Cardiac muscle cell (in vitro differentiated cells and primary cell): ENCODE results near the gene REEP1. TPM values are rescaled to one million over a fixed set of nuclear protein-coding genes. Genes with fewer than 3 reads are reported as not detected.
A peak's percentile ranks its signal among the peaks of the same experiment; 100 is the strongest.

ENCODE experiments used
- DNase-seq, 2 donors: peaks; one replicate each; pipeline versions ENCODE4 v3.0.0 to v3.0.0-alpha.2; 2010 to 2017; ENCODE audit warnings: low read depth in 1 of 2, low spot score in 1 of 2
- H3K27ac ChIP-seq: fragments of 200-600 bp; sonication (generic); 2 replicates; pipeline ENCODE4 v1.5.1; 2016
- H3K27me3 ChIP-seq: fragments of 200-600 bp; sonication (generic); 2 replicates; pipeline ENCODE4 v1.6.0; 2016; ENCODE audit warnings: control low read depth
- H3K36me3 ChIP-seq: fragments of 200-600 bp; sonication (generic); 2 replicates; pipeline ENCODE4 v1.5.1; 2016; ENCODE audit warnings: control low read depth
- H3K4me1 ChIP-seq: fragments of 200-600 bp; sonication (generic); 2 replicates; pipeline ENCODE4 v1.8.1; 2017; ENCODE audit warnings: low read depth, mild to moderate bottlenecking, mixed run types
- H3K4me3 ChIP-seq: fragments of 200-600 bp; sonication (generic); 2 replicates; pipeline ENCODE4 v1.5.1; 2016; ENCODE audit warnings: mild to moderate bottlenecking
- H3K9me3 ChIP-seq: fragments of 200-600 bp; sonication (generic); 2 replicates; pipeline ENCODE4 v1.5.1; 2017; ENCODE audit warnings: low read depth, mild to moderate bottlenecking, control low read depth
- polyA plus RNA-seq: library from polyadenylated mRNA; unstranded; fragments of >200 nt; fragmentation: Nextera tagmentation; extraction: Ambion mirVana; gene quantifications from 2 replicates; pipeline ENCODE4 v1.2.1, GENCODE V29; 2016
- total RNA-seq: library from RNA; depleted of rRNA; stranded (reverse); fragments of >200 nt; gene quantifications from 2 replicates; pipeline ENCODE4 v1.2.3, GENCODE V29; 2016
- TF ChIP-seq, protein P1 (sequence below): IDR thresholded peaks from 2 replicates; pipeline ENCODE4 v1.5.1; 2012; ENCODE audit warnings: low read depth, mild to moderate bottlenecking, low read length

The REEP1 gene
- total and polyA plus RNA-seq, 2 experiments from 2014 or later = 14.6 to 19.3 TPM

DNA sequence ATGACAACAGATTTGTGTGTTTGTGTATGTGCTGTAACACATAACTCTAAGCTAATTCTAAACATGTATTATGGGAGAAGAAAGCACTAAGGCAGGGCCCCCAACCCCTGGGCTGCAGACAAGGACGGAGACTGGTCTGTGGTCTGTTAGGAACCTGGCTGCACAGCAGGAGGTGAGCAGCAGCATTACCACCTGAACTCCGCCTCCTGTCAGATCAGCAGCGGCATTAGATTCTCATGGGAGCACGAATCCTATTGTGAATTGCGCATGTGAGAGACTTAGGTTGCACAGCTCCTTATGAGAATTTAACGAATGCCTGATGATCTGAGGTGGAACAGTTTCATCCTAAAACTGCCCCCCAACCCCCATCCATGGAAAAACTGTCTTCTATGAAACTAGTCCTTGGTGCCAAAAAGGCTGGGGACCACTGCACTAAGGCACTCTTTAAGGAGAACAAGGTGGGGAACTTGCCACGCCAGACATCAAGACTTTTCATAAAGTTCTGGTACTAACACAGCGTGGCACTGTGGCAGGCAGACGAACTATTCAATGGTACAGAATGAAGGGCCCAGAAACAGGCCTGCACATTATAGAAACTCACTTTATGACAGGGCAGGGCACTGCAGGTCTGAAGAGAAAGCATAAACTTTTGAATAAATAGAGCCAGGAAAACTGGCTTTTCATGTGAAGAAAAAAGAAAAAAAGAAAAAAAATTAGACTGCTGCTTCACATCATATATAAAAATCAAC lies 14.0 kb downstream of the REEP1 start:
- Histone ChIP-seq H3K27ac (no peak overlapping the region), H3K4me3 (no peak overlapping the region), H3K4me1 (peaks cover 10% of the 10 kb centered on the region), H3K27me3 (no peaks in the 10 kb centered on the region), H3K36me3 (no peaks in the 10 kb centered on the region), H3K9me3 (no peaks in the 10 kb centered on the region)
- TF ChIP-seq, protein P1, sequence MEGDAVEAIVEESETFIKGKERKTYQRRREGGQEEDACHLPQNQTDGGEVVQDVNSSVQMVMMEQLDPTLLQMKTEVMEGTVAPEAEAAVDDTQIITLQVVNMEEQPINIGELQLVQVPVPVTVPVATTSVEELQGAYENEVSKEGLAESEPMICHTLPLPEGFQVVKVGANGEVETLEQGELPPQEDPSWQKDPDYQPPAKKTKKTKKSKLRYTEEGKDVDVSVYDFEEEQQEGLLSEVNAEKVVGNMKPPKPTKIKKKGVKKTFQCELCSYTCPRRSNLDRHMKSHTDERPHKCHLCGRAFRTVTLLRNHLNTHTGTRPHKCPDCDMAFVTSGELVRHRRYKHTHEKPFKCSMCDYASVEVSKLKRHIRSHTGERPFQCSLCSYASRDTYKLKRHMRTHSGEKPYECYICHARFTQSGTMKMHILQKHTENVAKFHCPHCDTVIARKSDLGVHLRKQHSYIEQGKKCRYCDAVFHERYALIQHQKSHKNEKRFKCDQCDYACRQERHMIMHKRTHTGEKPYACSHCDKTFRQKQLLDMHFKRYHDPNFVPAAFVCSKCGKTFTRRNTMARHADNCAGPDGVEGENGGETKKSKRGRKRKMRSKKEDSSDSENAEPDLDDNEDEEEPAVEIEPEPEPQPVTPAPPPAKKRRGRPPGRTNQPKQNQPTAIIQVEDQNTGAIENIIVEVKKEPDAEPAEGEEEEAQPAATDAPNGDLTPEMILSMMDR = no peak
- DNase-seq = no peak

DNA sequence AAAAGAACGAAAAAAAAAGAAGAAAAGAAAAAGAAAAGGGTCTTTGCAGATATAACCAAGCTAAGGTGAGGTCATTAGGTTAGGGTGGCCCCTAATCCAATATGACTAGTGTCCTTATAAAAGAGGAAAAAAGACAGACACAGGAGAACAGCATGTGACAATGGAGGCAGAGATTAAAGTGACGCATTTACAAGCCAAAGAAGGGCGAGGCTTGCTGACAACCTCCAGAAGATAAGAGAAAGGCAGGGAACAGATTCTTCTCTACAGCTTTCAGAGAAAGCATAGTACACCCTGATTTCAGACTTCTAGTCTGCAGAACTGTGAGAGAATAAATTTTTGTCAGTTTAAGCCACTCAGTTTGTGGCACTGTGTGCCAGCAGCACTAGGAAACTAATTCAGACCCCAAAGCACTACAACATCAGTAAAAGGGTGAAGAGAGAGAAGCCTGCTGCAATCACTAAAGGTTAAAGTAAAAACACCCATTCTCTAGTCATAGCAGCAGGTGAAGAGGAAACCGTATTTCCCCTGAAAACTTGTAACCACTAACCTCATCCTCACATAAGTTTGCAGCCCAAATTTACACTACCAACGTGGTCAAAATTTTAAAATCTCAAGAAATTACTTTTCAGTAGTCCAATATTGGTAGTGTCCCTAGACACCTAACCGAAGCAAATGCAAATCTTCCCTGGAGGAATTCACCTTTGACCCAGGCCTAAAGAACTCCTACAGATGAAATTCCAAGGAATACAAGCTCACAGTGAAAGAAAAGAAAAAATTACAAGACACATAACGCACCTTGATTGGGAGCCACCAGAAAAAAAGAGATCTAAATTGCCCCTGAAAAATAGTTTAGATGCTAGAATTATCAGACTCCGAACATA lies 17.5 kb downstream of the REEP1 start:
- no peak for DNase-seq

DNA sequence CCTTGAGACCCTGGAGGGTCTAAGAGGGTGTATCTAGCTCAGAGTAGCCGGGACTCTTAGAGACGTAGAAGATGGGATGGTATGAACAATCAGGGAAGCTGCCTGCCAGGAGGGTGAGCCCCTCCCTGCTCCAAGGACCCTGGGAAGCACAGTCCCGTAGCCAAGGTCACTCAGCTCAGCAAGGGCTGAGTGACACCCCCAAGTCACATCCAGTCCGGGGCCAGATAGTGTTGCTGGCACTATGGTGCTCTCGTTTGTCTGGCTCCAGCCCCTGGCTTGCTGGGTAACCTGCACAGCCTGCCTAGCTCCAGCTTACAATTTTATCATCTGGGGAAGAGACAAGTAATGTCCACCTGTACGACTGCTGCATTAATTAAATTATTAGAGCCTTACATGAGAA lies 22.3 kb downstream of the REEP1 start:
- H3K4me1 ChIP-seq = peaks cover 7% of the 10 kb centered on the region
- no peaks in the 10 kb centered on the region for H3K36me3 ChIP-seq
- no peaks in the 10 kb centered on the region for H3K27me3 ChIP-seq
- DNase-seq = no peak
- TF ChIP-seq, protein P1 = no peak
- H3K9me3 ChIP-seq = no peaks in the 10 kb centered on the region
- no peak overlapping the region for H3K4me3 ChIP-seq
- H3K27ac ChIP-seq = no peak overlapping the region

More for the DNA sequence above, 17.5 kb downstream of the REEP1 start:
- no peak overlapping the region for H3K4me3 ChIP-seq
- no peaks in the 10 kb centered on the region for H3K27me3 ChIP-seq
- H3K9me3 ChIP-seq = no peaks in the 10 kb centered on the region
- TF ChIP-seq, protein P1 = no peak
- H3K4me1 ChIP-seq = peaks cover 10% of the 10 kb centered on the region
- H3K27ac ChIP-seq = peak overlapping the region; percentile 59
- no peaks in the 10 kb centered on the region for H3K36me3 ChIP-seq

DNA sequence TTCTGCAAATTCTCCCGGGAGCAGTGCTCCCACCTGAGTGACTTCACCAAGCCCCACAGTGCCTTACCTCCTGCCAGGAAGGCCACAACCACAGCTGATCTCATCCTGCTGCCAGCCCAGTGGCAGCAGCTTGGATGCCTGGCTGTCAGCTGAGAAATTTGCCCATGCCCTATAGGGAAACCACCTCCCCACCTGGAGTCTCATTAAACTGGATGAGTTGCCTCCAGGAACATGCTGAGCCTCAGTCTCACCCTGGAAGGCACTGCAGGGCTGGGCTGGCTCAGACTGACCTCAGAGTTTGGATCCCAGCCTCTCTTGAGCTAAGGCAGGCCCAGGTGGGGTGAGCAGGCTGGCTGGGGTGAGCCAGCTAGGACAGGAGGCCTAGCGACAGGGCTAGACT lies 23.3 kb downstream of the REEP1 start:
- Histone ChIP-seq H3K4me1 (peaks cover 6% of the 10 kb centered on the region), H3K27ac (no peak overlapping the region), H3K9me3 (no peaks in the 10 kb centered on the region), H3K27me3 (no peaks in the 10 kb centered on the region), H3K36me3 (no peaks in the 10 kb centered on the region), H3K4me3 (no peak overlapping the region)
- no peak for DNase-seq
- TF ChIP-seq, protein P1 = no peak

DNA sequence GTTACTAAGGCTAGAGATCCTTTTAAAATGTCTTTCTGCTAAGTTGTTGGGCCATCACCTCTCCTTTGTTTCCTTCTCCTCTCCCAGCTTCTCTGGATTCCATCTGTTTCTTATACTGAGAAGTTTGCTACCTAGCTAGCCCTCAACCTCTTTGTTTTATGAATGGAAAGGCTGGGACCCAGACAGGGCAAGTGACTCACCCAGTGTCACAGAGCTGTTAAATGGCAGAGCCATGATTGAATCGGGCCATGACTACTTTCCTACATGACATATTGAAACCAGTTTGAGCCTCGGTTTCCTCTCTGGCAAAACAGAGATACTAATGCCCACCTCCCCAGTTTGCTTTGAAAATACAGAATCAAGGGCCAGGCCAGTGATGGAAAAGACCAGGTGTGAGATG lies 24.1 kb downstream of the REEP1 start:
- H3K4me1 ChIP-seq = peaks cover 14% of the 10 kb centered on the region
- H3K36me3 ChIP-seq = no peaks in the 10 kb centered on the region
- DNase-seq = no peak
- H3K4me3 ChIP-seq = no peak overlapping the region
- H3K27me3 ChIP-seq = no peaks in the 10 kb centered on the region
- no peak overlapping the region for H3K27ac ChIP-seq
- H3K9me3 ChIP-seq = no peaks in the 10 kb centered on the region
- TF ChIP-seq, protein P1 = no peak
